Spleen (tissue), 11 donors: ENCODE measurements around the gene DGKG. TPM values are rescaled to one million over a fixed set of nuclear protein-coding genes. Genes with fewer than 3 reads are reported as not detected.

Experiments used
- DNase-seq: peaks from one replicate; pipeline ENCODE4 v3.0.0-alpha.2; 2020
- H3K27ac ChIP-seq, 8 donors: fragments of 200-600 bp; sonication (generic) in 7 of 8; 1 replicate in 4 of 8; 2 replicates in 4 of 8; pipeline versions ENCODE4 v1.5.0 to v1.8.0; 2016 to 2021; ENCODE audit warnings: inconsistent platforms in 4 of 8, mild to moderate bottlenecking in 4 of 8, moderate library complexity in 1 of 8
- H3K27me3 ChIP-seq, 7 donors: fragments of 200-600 bp; sonication (generic) in 6 of 7; replicated peaks in 1 of 7; 1 replicate in 4 of 7; 2 replicates in 3 of 7; pipeline versions ENCODE4 v1.5.0 to v1.8.0; 2016 to 2021; ENCODE audit warnings: inconsistent platforms in 3 of 7, mild to moderate bottlenecking in 1 of 7
- H3K36me3 ChIP-seq, 6 donors: fragments of 200-600 bp; sonication (generic) in 5 of 6; 1 replicate in 4 of 6; 2 replicates in 2 of 6; pipeline versions ENCODE4 v1.5.0 to v1.8.0; 2016 to 2021; ENCODE audit warnings: inconsistent platforms in 2 of 6
- H3K4me1 ChIP-seq, 6 donors: fragments of 200-600 bp; sonication (generic) in 5 of 6; 1 replicate in 3 of 6; 2 replicates in 3 of 6; pipeline versions ENCODE4 v1.5.0 to v1.8.0; 2016 to 2021; ENCODE audit warnings: inconsistent platforms in 3 of 6
- H3K4me3 ChIP-seq, 8 donors: fragments of 200-600 bp; sonication (generic) in 7 of 8; 1 replicate in 4 of 8; 2 replicates in 4 of 8; pipeline versions ENCODE4 v1.5.0 to v1.8.0; 2016 to 2021; ENCODE audit warnings: inconsistent platforms in 4 of 8, mild to moderate bottlenecking in 4 of 8, moderate library complexity in 2 of 8
- H3K9me3 ChIP-seq, 8 donors: fragments of 200-600 bp; sonication (generic) in 7 of 8; 1 replicate in 4 of 8; 2 replicates in 4 of 8; pipeline versions ENCODE4 v1.5.0 to v1.8.0; 2016 to 2021; ENCODE audit warnings: inconsistent platforms in 4 of 8
- CTCF ChIP-seq, 11 experiments: fragments of 200-600 bp in 7 of 11; fragments of 450-650 bp in 4 of 11; sonication (generic) in 4 of 11; IDR thresholded peaks in 8 of 11; conservative IDR thresholded peaks in 3 of 11; 1 replicate in 7 of 11; 2 replicates in 4 of 11; pipeline versions ENCODE4 v1.4.0 to v1.8.0; 2016 to 2021; ENCODE audit warnings: antibody characterized with exemption in 11 of 11, inconsistent platforms in 4 of 11, mild to moderate bottlenecking in 1 of 11
- POLR2A ChIP-seq, 3 donors: fragments of 450-650 bp; IDR thresholded peaks; one replicate each; pipeline ENCODE4 v1.5.1; 2017; ENCODE audit warnings: antibody characterized with exemption in 3 of 3, mild to moderate bottlenecking in 1 of 3
- POLR2AphosphoS5 ChIP-seq, 3 donors: sonication (generic); formaldehyde crosslinking; IDR thresholded peaks; one replicate each; pipeline ENCODE4 v1.5.1; 2017; ENCODE audit warnings: antibody characterized with exemption in 3 of 3
- WGBS, 5 donors: extraction: QIAGEN DNeasy Blood & Tissue Kit in 3 of 5; methylation state at CpG; one replicate each; pipeline versions ENCODE4 v1.1.5 to v1.1.7; 2013 to 2018; 5-methylcytosine and 5-hydroxymethylcytosine counted together
- intact Hi-C: fragments of 100-400 bp; cut with DNase I; formaldehyde crosslinking; loops from one replicate; pipeline ENCODE4 v1.15.0; 2023; ENCODE audit warnings: low total_unique reads
- polyA plus RNA-seq, 3 donors: library from polyadenylated mRNA; stranded (reverse); fragments of 200-250 nt; gene quantifications; one replicate each; pipeline ENCODE4 v1.2.1, GENCODE V29; 2013
- total RNA-seq, 7 donors: library from RNA; depleted of rRNA in 3 of 7; stranded (reverse); fragments of >200 nt in 3 of 7; fragmentation: NEBNext Ultra II Directional in 4 of 7; extraction: Animal tissue kit (Norgen Biotek cat#: 25700) in 4 of 7; gene quantifications; one replicate each; pipeline versions ENCODE4 v1.1.0 to v1.2.1, GENCODE V29; 2016 to 2021
- donor health status: healthy with polysubstance abuse.
- donor health status: DM: no; HTN: no; CAD: no; lungs with moderate emphysema.
- donor health status: DM: no; HTN: no; CAD: no.
- donor health status: Bipolar disorder and iron deficiency.
- donor health status: healthy.
- donor health status: DM: no; HTN: no; CAD: no.
- donor health status: DM: yes; HTN: yes; CAD: no.

The DGKG gene
- total and polyA plus RNA-seq, 10 donors: 0.22 to 7.7 (median 5.4) TPM

- intact Hi-C loops: no loop called here
- peaks cover 12 to 56% (median 42%) of the 10 kb centered on the region in 6 donors for H3K4me1 ChIP-seq
- H3K4me3 ChIP-seq: peak overlapping the region; percentile 40 to 77 (median 72)
- peaks cover 0 to 96% (median 35%) of the 10 kb centered on the region in 7 donors for H3K27me3 ChIP-seq
- H3K27ac ChIP-seq: peak overlapping the region in 7 of 8 donors; percentile 45 to 84 (median 77)
- no peaks in the 10 kb centered on the region for H3K9me3 ChIP-seq
- TF ChIP-seq POLR2AphosphoS5 (IDR thresholded peaks at IDR 0.05) (peak in 2 of 3 donors; percentile 18 to 45), POLR2A (IDR thresholded peaks at IDR 0.05) (no peak)
- no peaks in the 10 kb centered on the region for H3K36me3 ChIP-seq
- WGBS, 5 donors: 6 to 10% (median 7%) methylated on average over 32 to 35 of the region's 35 CpGs
- DNase-seq: peak; percentile 80
These were observed 251.9 kb downstream of the DGKG start for GRCh38 chr3:186109897-186110803.

GRCh38 chr3:186108941-186109865 lies 252.8 kb downstream of the DGKG start, which contains the start of gene ETV5:
Gene ETV5 (minus strand): TSS chr3:186109089. CDS start chr3:186105868, 3,221 bp downstream.
- H3K36me3 ChIP-seq: no peaks in the 10 kb centered on the region
- intact Hi-C loops: no loop called here
- peaks cover 12 to 56% (median 42%) of the 10 kb centered on the region in 6 donors for H3K4me1 ChIP-seq
- peak; percentile 78 to 91 (median 89) for TF ChIP-seq POLR2AphosphoS5 (IDR thresholded peaks at IDR 0.05)
- TF ChIP-seq POLR2A (IDR thresholded peaks at IDR 0.05): peak in 2 of 3 donors; percentile 16 to 74
- peak in 4 of 11 experiments; percentile 6 to 49 (median 32) for TF ChIP-seq CTCF (IDR thresholded peaks at IDR 0.05 in 8 of 11, conservative IDR thresholded peaks at IDR 0.05 in 3 of 11)
- H3K9me3 ChIP-seq: no peaks in the 10 kb centered on the region
- WGBS, 5 donors: 0% methylated on average over 41 to 63 of the region's 63 CpGs
- H3K27me3 ChIP-seq: peaks cover 0 to 87% (median 35%) of the 10 kb centered on the region in 7 donors
- H3K4me3 ChIP-seq: peak within 1 kb of the TSS; percentile 52 to 77 (median 72)
- DNase-seq: peak; percentile 98
- peak within 1 kb of the TSS; percentile 11 to 84 (median 80) for H3K27ac ChIP-seq

- intact Hi-C loops: no loop called here
- Histone ChIP-seq H3K27ac (peak overlapping the region; percentile 11 to 84 (median 80)), H3K4me3 (peak overlapping the region; percentile 52 to 77 (median 72)), H3K9me3 (no peaks in the 10 kb centered on the region), H3K36me3 (no peaks in the 10 kb centered on the region), H3K27me3 (peaks cover 0 to 78% (median 35%) of the 10 kb centered on the region in 7 donors), H3K4me1 (peaks cover 12 to 56% (median 42%) of the 10 kb centered on the region in 6 donors)
- TF ChIP-seq POLR2AphosphoS5 (IDR thresholded peaks at IDR 0.05) (no peak), CTCF (IDR thresholded peaks at IDR 0.05 in 8 of 11, conservative IDR thresholded peaks at IDR 0.05 in 3 of 11) (peak in 1 of 11 experiments; percentile 22)
- 0 to 1% (median 0%) methylated on average over 58 to 69 of the region's 69 CpGs for WGBS, 5 donors
- DNase-seq: peak; percentile 90
These were observed 253.7 kb downstream of the DGKG start for GRCh38 chr3:186108106-186108940.
